Ishikawa (cell line): ENCODE results near the gene ADD1.

Experiments
- CEBPB ChIP-seq: IDR thresholded peaks from 2 replicates; pipeline ENCODE4 v1.6.1; 2012
- CREB1 ChIP-seq: IDR thresholded peaks from 2 replicates; pipeline ENCODE4 v1.6.1; 2012; ENCODE audit warnings: low read depth
- EGR1 ChIP-seq: IDR thresholded peaks from 2 replicates; pipeline ENCODE4 v1.6.1; 2012
- EP300 ChIP-seq: IDR thresholded peaks from 2 replicates; pipeline ENCODE4 v1.6.1; 2012; ENCODE audit warnings: borderline replicate concordance
- FOXM1 ChIP-seq: IDR thresholded peaks from 2 replicates; pipeline ENCODE4 v1.6.1; 2012; ENCODE audit warnings: low read depth, borderline replicate concordance
- MAX ChIP-seq: IDR thresholded peaks from 2 replicates; pipeline ENCODE4 v1.6.1; 2012
- NFIC ChIP-seq: IDR thresholded peaks from 2 replicates; pipeline ENCODE4 v1.6.1; 2012
- RAD21 ChIP-seq: IDR thresholded peaks from 2 replicates; pipeline ENCODE4 v1.6.1; 2012; ENCODE audit warnings: low read depth
- TAF1 ChIP-seq: IDR thresholded peaks from 2 replicates; pipeline ENCODE4 v1.6.1; 2012; ENCODE audit warnings: low read depth, mild to moderate bottlenecking
- TCF12 ChIP-seq: IDR thresholded peaks from 2 replicates; pipeline ENCODE4 v1.6.1; 2012; ENCODE audit warnings: low read depth
- TEAD4 ChIP-seq: IDR thresholded peaks from 2 replicates; pipeline ENCODE4 v1.6.1; 2012
- YY1 ChIP-seq: IDR thresholded peaks from 2 replicates; pipeline ENCODE4 v1.6.1; 2012; ENCODE audit warnings: low read depth
- ZBTB7A ChIP-seq: IDR thresholded peaks from 2 replicates; pipeline ENCODE4 v1.6.1; 2012; ENCODE audit warnings: low read depth
- TF ChIP-seq, protein P1 (sequence below): IDR thresholded peaks from 2 replicates; pipeline ENCODE4 v1.6.1; 2012
- TF ChIP-seq, protein P2 (sequence below): IDR thresholded peaks from 2 replicates; pipeline ENCODE4 v1.6.1; 2012; ENCODE audit warnings: low read depth, mild to moderate bottlenecking

ADD1 gene

GRCh38 chr4:2827874-2828751 lies 15.5 kb upstream of the ADD1 start:
- TF ChIP-seq MAX (no peak), TCF12 (no peak), CREB1 (no peak), TEAD4 (no peak), TAF1 (no peak), EGR1 (no peak)
- TF ChIP-seq, protein P1, sequence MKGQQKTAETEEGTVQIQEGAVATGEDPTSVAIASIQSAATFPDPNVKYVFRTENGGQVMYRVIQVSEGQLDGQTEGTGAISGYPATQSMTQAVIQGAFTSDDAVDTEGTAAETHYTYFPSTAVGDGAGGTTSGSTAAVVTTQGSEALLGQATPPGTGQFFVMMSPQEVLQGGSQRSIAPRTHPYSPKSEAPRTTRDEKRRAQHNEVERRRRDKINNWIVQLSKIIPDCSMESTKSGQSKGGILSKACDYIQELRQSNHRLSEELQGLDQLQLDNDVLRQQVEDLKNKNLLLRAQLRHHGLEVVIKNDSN: no peak
- TF ChIP-seq, protein P2, sequence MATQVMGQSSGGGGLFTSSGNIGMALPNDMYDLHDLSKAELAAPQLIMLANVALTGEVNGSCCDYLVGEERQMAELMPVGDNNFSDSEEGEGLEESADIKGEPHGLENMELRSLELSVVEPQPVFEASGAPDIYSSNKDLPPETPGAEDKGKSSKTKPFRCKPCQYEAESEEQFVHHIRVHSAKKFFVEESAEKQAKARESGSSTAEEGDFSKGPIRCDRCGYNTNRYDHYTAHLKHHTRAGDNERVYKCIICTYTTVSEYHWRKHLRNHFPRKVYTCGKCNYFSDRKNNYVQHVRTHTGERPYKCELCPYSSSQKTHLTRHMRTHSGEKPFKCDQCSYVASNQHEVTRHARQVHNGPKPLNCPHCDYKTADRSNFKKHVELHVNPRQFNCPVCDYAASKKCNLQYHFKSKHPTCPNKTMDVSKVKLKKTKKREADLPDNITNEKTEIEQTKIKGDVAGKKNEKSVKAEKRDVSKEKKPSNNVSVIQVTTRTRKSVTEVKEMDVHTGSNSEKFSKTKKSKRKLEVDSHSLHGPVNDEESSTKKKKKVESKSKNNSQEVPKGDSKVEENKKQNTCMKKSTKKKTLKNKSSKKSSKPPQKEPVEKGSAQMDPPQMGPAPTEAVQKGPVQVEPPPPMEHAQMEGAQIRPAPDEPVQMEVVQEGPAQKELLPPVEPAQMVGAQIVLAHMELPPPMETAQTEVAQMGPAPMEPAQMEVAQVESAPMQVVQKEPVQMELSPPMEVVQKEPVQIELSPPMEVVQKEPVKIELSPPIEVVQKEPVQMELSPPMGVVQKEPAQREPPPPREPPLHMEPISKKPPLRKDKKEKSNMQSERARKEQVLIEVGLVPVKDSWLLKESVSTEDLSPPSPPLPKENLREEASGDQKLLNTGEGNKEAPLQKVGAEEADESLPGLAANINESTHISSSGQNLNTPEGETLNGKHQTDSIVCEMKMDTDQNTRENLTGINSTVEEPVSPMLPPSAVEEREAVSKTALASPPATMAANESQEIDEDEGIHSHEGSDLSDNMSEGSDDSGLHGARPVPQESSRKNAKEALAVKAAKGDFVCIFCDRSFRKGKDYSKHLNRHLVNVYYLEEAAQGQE: no peak

GRCh38 chr4:2828758-2829181 lies 14.9 kb upstream of the ADD1 start:
- no peak for TF ChIP-seq EP300
- TF ChIP-seq EGR1: no peak
- TF ChIP-seq YY1: no peak
- TF ChIP-seq MAX: no peak
- no peak for TF ChIP-seq RAD21
- no peak for TF ChIP-seq NFIC
- no peak for TF ChIP-seq CEBPB
- TF ChIP-seq TEAD4: no peak
- TF ChIP-seq CREB1: no peak
- no peak for TF ChIP-seq TAF1
- no peak for TF ChIP-seq TCF12
- TF ChIP-seq FOXM1: no peak
- TF ChIP-seq, protein P1: no peak
- TF ChIP-seq, protein P2: no peak
- TF ChIP-seq ZBTB7A: no peak

DNA sequence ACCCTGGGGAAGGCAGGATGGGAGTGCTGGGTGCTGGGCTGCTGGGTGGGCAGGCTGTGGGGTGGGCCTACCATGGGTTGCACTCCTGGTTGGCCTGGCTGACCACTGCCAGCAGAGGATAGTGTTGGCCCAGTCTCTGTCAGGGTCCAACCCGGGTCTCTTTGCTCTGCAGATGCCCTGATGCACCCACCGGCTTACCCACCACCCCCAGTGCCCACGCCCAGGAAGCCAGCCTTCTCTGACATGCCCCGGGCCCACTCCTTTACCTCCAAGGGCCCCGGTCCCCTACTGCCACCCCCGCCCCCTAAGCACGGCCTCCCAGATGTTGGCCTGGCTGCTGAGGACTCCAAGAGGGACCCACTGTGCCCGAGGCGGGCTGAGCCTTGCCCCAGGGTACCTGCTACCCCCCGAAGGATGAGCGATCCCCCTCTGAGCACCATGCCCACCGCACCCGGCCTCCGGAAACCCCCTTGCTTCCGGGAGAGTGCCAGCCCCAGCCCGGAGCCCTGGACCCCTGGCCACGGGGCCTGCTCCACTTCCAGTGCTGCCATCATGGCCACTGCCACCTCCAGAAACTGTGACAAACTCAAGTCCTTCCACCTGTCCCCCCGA lies 14.2 kb upstream of the ADD1 start:
- TF ChIP-seq FOXM1: no peak
- no peak for TF ChIP-seq MAX
- TF ChIP-seq NFIC: no peak
- TF ChIP-seq, protein P1: no peak
- TF ChIP-seq CEBPB: no peak
- TF ChIP-seq TAF1: no peak
- TF ChIP-seq RAD21: no peak
- no peak for TF ChIP-seq EGR1
- TF ChIP-seq CREB1: no peak
- TF ChIP-seq TEAD4: no peak
- TF ChIP-seq YY1: no peak
- TF ChIP-seq TCF12: no peak
- TF ChIP-seq ZBTB7A: no peak
- TF ChIP-seq EP300: no peak
- TF ChIP-seq, protein P2: no peak
